ENCODE results near the gene WDR43.

DNA sequence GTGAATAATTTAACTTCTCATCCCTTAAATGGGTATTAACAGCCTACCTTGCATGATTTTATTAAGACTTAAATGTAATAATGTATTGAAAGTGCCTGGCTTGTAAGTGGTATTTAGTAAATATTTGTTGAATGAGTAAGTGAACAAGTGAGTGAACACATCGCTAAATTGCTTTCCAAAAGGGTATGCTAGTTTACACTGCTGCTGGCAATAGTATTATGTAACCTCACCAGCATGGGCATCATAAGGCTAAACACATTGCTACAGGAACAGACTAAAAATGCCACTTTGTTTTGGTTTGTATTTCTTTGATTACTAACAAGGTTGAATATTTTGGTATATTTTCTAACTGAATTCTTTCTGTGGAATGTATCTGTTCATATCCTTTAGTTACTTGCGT lies 9.8 kb downstream of the WDR43 start:
- TF ChIP-seq TP53 (CRISPR knock-in tag; IDR thresholded peaks at IDR 0.05) (no peak), ATF1 (CRISPR knock-in tag; IDR thresholded peaks at IDR 0.05) (no peak), NR3C1 (CRISPR knock-in tag; conservative IDR thresholded peaks at IDR 0.05; ENCODE audit: low read depth) (no peak), ESRRA (CRISPR knock-in tag; IDR thresholded peaks at IDR 0.05; ENCODE audit: borderline replicate concordance) (no peak)
- TF ChIP-seq, protein P1, sequence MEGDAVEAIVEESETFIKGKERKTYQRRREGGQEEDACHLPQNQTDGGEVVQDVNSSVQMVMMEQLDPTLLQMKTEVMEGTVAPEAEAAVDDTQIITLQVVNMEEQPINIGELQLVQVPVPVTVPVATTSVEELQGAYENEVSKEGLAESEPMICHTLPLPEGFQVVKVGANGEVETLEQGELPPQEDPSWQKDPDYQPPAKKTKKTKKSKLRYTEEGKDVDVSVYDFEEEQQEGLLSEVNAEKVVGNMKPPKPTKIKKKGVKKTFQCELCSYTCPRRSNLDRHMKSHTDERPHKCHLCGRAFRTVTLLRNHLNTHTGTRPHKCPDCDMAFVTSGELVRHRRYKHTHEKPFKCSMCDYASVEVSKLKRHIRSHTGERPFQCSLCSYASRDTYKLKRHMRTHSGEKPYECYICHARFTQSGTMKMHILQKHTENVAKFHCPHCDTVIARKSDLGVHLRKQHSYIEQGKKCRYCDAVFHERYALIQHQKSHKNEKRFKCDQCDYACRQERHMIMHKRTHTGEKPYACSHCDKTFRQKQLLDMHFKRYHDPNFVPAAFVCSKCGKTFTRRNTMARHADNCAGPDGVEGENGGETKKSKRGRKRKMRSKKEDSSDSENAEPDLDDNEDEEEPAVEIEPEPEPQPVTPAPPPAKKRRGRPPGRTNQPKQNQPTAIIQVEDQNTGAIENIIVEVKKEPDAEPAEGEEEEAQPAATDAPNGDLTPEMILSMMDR (IDR thresholded peaks at IDR 0.05) = no peak
- TF ChIP-seq, protein P2, sequence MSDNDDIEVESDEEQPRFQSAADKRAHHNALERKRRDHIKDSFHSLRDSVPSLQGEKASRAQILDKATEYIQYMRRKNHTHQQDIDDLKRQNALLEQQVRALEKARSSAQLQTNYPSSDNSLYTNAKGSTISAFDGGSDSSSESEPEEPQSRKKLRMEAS (CRISPR knock-in tag; IDR thresholded peaks at IDR 0.05) = no peak
- TF ChIP-seq, protein P3, sequence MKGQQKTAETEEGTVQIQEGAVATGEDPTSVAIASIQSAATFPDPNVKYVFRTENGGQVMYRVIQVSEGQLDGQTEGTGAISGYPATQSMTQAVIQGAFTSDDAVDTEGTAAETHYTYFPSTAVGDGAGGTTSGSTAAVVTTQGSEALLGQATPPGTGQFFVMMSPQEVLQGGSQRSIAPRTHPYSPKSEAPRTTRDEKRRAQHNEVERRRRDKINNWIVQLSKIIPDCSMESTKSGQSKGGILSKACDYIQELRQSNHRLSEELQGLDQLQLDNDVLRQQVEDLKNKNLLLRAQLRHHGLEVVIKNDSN (CRISPR knock-in tag; IDR thresholded peaks at IDR 0.05) = no peak

Measured in WTC11 (cell line).